Astrocyte (in vitro differentiated cells and primary cell): ENCODE measurements around the gene SGCD. TPM values are rescaled to one million over a fixed set of nuclear protein-coding genes. Genes with fewer than 3 reads are reported as not detected.

ENCODE experiments used
- DNase-seq: peaks from one replicate; pipeline ENCODE4 v3.0.0-alpha.2; 2010; ENCODE audit warnings: low read depth
- FAIRE-seq: peaks from 2 replicates; lab custom pipeline; 2011; peaks lifted over from hg19 to GRCh38; lab: Jason Lieb, UNC
- H2AFZ ChIP-seq: 2 replicates; pipeline ENCODE4 v1.6.0; 2012; ENCODE audit warnings: low read depth, low read length, inconsistent platforms
- H3K27ac ChIP-seq: 2 replicates; pipeline ENCODE4 v1.5.1; 2011; ENCODE audit warnings: low read depth, low read length, inconsistent platforms
- H3K27me3 ChIP-seq: 2 replicates; pipeline ENCODE4 v1.6.0; 2011; ENCODE audit warnings: low read length, inconsistent platforms; ENCODE audit not compliant: insufficient read depth
- H3K36me3 ChIP-seq: 2 replicates; pipeline ENCODE4 v1.5.1; 2011; ENCODE audit warnings: low read length, inconsistent platforms; ENCODE audit not compliant: insufficient read depth
- H3K4me1 ChIP-seq: 2 replicates; pipeline ENCODE4 v1.5.1; 2011; ENCODE audit warnings: low read length, inconsistent platforms; ENCODE audit not compliant: insufficient read depth
- H3K4me2 ChIP-seq: 2 replicates; pipeline ENCODE4 v1.6.0; 2012; ENCODE audit warnings: low read length, inconsistent platforms
- H3K4me3 ChIP-seq: 2 replicates; pipeline ENCODE4 v1.5.1; 2011; ENCODE audit warnings: low read depth, mild to moderate bottlenecking, low read length, inconsistent platforms; ENCODE audit not compliant: insufficient read depth
- H3K79me2 ChIP-seq: 2 replicates; pipeline ENCODE4 v1.6.0; 2012; ENCODE audit warnings: mild to moderate bottlenecking, low read length, inconsistent platforms; ENCODE audit not compliant: insufficient read depth
- H3K9ac ChIP-seq: 2 replicates; pipeline ENCODE4 v1.6.0; 2012; ENCODE audit warnings: mild to moderate bottlenecking, low read length, inconsistent platforms
- H3K9me3 ChIP-seq: 2 replicates; pipeline ENCODE4 v1.5.1; 2012; ENCODE audit warnings: low read depth, mild to moderate bottlenecking, low read length, inconsistent platforms; ENCODE audit not compliant: insufficient read depth
- H4K20me1 ChIP-seq: 2 replicates; pipeline ENCODE4 v1.6.0; 2012; ENCODE audit warnings: low read length, inconsistent platforms; ENCODE audit not compliant: insufficient read depth
- H3K27ac Mint-ChIP-seq: one replicate; pipeline ENCODE4 v1.8.0; 2021; ENCODE audit warnings: mild to moderate bottlenecking, mixed read lengths; ENCODE audit not compliant: unreplicated experiment
- H3K27me3 Mint-ChIP-seq: one replicate; pipeline ENCODE4 v1.8.0; 2021; ENCODE audit warnings: low read depth, mixed read lengths; ENCODE audit not compliant: unreplicated experiment
- H3K36me3 Mint-ChIP-seq: one replicate; pipeline ENCODE4 v1.8.0; 2021; ENCODE audit warnings: low read depth, mixed read lengths; ENCODE audit not compliant: unreplicated experiment
- H3K4me1 Mint-ChIP-seq: one replicate; pipeline ENCODE4 v1.8.0; 2021; ENCODE audit warnings: low read depth, mixed read lengths; ENCODE audit not compliant: unreplicated experiment
- H3K4me3 Mint-ChIP-seq: one replicate; pipeline ENCODE4 v1.8.0; 2021; ENCODE audit warnings: mild to moderate bottlenecking, moderate library complexity, mixed read lengths; ENCODE audit not compliant: unreplicated experiment
- H3K9me3 Mint-ChIP-seq: one replicate; pipeline ENCODE4 v1.8.0; 2021; ENCODE audit warnings: mild to moderate bottlenecking, mixed read lengths; ENCODE audit not compliant: unreplicated experiment
- EZH2 ChIP-seq: IDR thresholded peaks from 2 replicates; pipeline ENCODE4 v1.6.1; 2012; ENCODE audit warnings: mild to moderate bottlenecking, low read length, inconsistent platforms; ENCODE audit not compliant: insufficient read depth
- total RNA-seq: library from RNA; stranded (reverse); gene quantifications from 2 replicates; pipeline ENCODE4 v1.2.1, GENCODE V29; 2021
- TF ChIP-seq, protein P1 (sequence below): IDR thresholded peaks from 2 replicates; pipeline ENCODE4 v1.5.1; 2011; ENCODE audit warnings: low read depth, mild to moderate bottlenecking, inconsistent platforms, low read length, moderate library complexity; ENCODE audit not compliant: insufficient read depth

The SGCD gene
- total RNA-seq, 1 donor from 2014 or later: 2.9 TPM

DNA sequence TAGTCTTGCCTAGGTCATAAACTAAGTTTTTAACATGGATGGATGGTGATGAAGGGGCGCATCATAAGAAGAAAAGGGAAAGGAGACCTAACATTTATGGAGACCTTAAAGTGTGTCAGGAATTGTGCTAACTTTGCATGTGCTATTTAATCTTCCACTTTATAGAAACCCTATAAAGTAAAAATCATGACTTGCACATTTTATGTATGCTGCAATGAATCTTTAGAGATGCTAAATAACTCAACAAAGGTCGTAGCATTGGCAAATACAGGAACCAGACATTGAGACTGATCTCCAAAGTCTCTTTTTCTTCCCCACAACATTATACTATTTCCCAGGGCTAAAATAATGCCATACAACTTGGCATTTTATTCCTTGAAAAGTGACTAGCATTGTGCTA, 214.6 kb downstream of the SGCD start:
- Histone ChIP-seq H2AFZ (no peak overlapping the region), H3K27me3 (no peaks in the 10 kb centered on the region), H3K36me3 (no peaks in the 10 kb centered on the region), H3K9me3 (no peaks in the 10 kb centered on the region), H3K27ac (no peak overlapping the region), H3K4me3 (no peak overlapping the region), H3K4me2 (no peak overlapping the region), H3K4me1 (no peaks in the 10 kb centered on the region), H3K9ac (no peak overlapping the region), H3K79me2 (no peaks in the 10 kb centered on the region), H4K20me1 (no peaks in the 10 kb centered on the region)
- TF ChIP-seq, protein P1, sequence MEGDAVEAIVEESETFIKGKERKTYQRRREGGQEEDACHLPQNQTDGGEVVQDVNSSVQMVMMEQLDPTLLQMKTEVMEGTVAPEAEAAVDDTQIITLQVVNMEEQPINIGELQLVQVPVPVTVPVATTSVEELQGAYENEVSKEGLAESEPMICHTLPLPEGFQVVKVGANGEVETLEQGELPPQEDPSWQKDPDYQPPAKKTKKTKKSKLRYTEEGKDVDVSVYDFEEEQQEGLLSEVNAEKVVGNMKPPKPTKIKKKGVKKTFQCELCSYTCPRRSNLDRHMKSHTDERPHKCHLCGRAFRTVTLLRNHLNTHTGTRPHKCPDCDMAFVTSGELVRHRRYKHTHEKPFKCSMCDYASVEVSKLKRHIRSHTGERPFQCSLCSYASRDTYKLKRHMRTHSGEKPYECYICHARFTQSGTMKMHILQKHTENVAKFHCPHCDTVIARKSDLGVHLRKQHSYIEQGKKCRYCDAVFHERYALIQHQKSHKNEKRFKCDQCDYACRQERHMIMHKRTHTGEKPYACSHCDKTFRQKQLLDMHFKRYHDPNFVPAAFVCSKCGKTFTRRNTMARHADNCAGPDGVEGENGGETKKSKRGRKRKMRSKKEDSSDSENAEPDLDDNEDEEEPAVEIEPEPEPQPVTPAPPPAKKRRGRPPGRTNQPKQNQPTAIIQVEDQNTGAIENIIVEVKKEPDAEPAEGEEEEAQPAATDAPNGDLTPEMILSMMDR: no peak
- TF ChIP-seq EZH2: no peak
- Mint-ChIP-seq H3K27ac (no peak overlapping the region), H3K27me3 (no peaks in the 10 kb centered on the region), H3K36me3 (no peaks in the 10 kb centered on the region), H3K4me1 (peaks cover 6% of the 10 kb centered on the region), H3K4me3 (no peak overlapping the region), H3K9me3 (no peaks in the 10 kb centered on the region)
- no peak for DNase-seq
- peak; percentile 39 for FAIRE-seq

GRCh38 chr5:156543348-156544145, 216.6 kb downstream of the SGCD start:
- H3K27me3 Mint-ChIP-seq: no peaks in the 10 kb centered on the region
- Histone ChIP-seq H3K9ac (no peak overlapping the region), H4K20me1 (no peaks in the 10 kb centered on the region), H3K4me3 (no peak overlapping the region), H3K4me1 (no peaks in the 10 kb centered on the region), H2AFZ (no peak overlapping the region), H3K27ac (no peak overlapping the region), H3K9me3 (no peaks in the 10 kb centered on the region), H3K79me2 (no peaks in the 10 kb centered on the region), H3K27me3 (no peaks in the 10 kb centered on the region), H3K4me2 (no peak overlapping the region), H3K36me3 (no peaks in the 10 kb centered on the region)
- H3K27ac Mint-ChIP-seq: no peak overlapping the region
- DNase-seq: no peak
- H3K9me3 Mint-ChIP-seq: no peaks in the 10 kb centered on the region
- peaks cover 6% of the 10 kb centered on the region for H3K4me1 Mint-ChIP-seq
- H3K36me3 Mint-ChIP-seq: no peaks in the 10 kb centered on the region
- TF ChIP-seq, protein P1: no peak
- TF ChIP-seq EZH2: no peak
- no peak overlapping the region for H3K4me3 Mint-ChIP-seq
- FAIRE-seq: no peak

DNA sequence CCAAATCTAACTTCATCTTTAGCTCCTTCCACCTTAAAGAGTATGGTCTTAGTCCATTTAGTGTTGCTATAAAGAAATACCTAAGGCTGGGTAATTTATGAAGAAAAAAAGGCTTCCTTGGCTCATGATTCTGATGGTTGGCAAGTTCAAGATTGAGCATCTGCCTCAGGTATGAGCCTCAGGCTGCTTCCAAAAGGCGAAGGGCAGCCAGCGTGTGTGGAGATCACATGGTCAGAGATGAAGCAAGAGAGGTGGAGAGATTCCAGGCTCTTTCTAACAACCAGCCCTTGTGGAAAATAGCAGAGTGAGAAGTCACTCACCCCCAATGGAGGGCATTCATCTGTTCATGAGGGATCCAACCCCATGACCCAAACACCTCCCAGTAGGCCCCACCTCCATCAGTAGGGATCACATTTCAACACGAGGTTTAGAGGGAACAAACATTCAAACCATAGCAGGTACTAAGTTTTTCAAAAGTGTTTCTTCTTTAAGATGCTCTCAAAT, 225.9 kb downstream of the SGCD start:
- FAIRE-seq (no peak), DNase-seq (no peak)
- no peak overlapping the region for H3K4me3 Mint-ChIP-seq
- H3K4me3 ChIP-seq: no peak overlapping the region
- no peak for TF ChIP-seq EZH2
- TF ChIP-seq, protein P1: no peak
- no peaks in the 10 kb centered on the region for H3K79me2 ChIP-seq
- H3K4me1 ChIP-seq: no peaks in the 10 kb centered on the region
- H3K9ac ChIP-seq: no peak overlapping the region
- H4K20me1 ChIP-seq: no peaks in the 10 kb centered on the region
- no peak overlapping the region for H3K27ac Mint-ChIP-seq
- H3K4me2 ChIP-seq: no peak overlapping the region
- no peak overlapping the region for H2AFZ ChIP-seq
- no peaks in the 10 kb centered on the region for H3K36me3 ChIP-seq
- no peaks in the 10 kb centered on the region for H3K9me3 ChIP-seq
- H3K27me3 Mint-ChIP-seq: no peaks in the 10 kb centered on the region
- H3K27ac ChIP-seq: no peak overlapping the region
- H3K36me3 Mint-ChIP-seq: no peaks in the 10 kb centered on the region
- no peaks in the 10 kb centered on the region for H3K27me3 ChIP-seq
- peaks cover 2% of the 10 kb centered on the region for H3K9me3 Mint-ChIP-seq
- H3K4me1 Mint-ChIP-seq: no peaks in the 10 kb centered on the region
